Inflammatory macrophage (primary cell): ENCODE data around the gene TRIM40.
"Not testable (repeated sequence)": the region's sequence is repeated elsewhere in the genome, so short reads cannot be mapped to it uniquely, and the experiment has no call there.

ENCODE experiments used
- DNase-seq, 2 donors: peaks; one replicate each; pipeline ENCODE4 v3.0.0-alpha.2; 2020 to 2022

Gene TRIM40

GRCh38 chr6:30113841-30114240, 22.1 kb upstream of the TRIM40 start:
- no peak for DNase-seq

- no peak for DNase-seq
Observed at GRCh38 chr6:30116724-30117123, 19.2 kb upstream of the TRIM40 start.

- DNase-seq, result not testable (repeated sequence)
Observed at GRCh38 chr6:30118691-30119090, 17.2 kb upstream of the TRIM40 start.

GRCh38 chr6:30121446-30122366, 14.2 kb upstream of the TRIM40 start:
- no peak for DNase-seq

- peak; percentile 29 to 34 for DNase-seq
Observed at GRCh38 chr6:30122515-30122914, 13.4 kb upstream of the TRIM40 start.

- DNase-seq, result no peak
Observed at GRCh38 chr6:30127238-30128093, 8.5 kb upstream of the TRIM40 start.

- peak in 1 of 2 donors; percentile 17 for DNase-seq
Observed at GRCh38 chr6:30129265-30130178, 6.4 kb upstream of the TRIM40 start.

GRCh38 chr6:30130179-30130679, 5.7 kb upstream of the TRIM40 start:
- DNase-seq, result no peak

GRCh38 chr6:30130887-30131862, 4.8 kb upstream of the TRIM40 start:
- DNase-seq, result peak; percentile 78 to 84

- no peak for DNase-seq
Observed at GRCh38 chr6:30131947-30132497, 3.9 kb upstream of the TRIM40 start.

- DNase-seq, result no peak
Observed at GRCh38 chr6:30135147-30135546, 793 bp upstream of the TRIM40 start.

- no peak for DNase-seq
Observed at GRCh38 chr6:30136570-30137286, 788 bp downstream of the TRIM40 start.

GRCh38 chr6:30140240-30140639, 4.3 kb downstream of the TRIM40 start:
- not testable (repeated sequence) for DNase-seq

GRCh38 chr6:30142665-30143064, 6.7 kb downstream of the TRIM40 start:
- DNase-seq, result no peak

GRCh38 chr6:30143780-30144179, 7.8 kb downstream of the TRIM40 start:
- no peak for DNase-seq

GRCh38 chr6:30144811-30145210, 8.9 kb downstream of the TRIM40 start:
- no peak for DNase-seq

GRCh38 chr6:30145818-30146217, 9.9 kb downstream of the TRIM40 start:
- no peak for DNase-seq

- no peak for DNase-seq
Observed at GRCh38 chr6:30147096-30147495, 11.2 kb downstream of the TRIM40 start.

GRCh38 chr6:30149234-30149633, 13.3 kb downstream of the TRIM40 start:
- DNase-seq, result no peak
